HG03139 (cell line): ENCODE results near the gene ZNF146.
"Not testable (repeated sequence)": the region's sequence is repeated elsewhere in the genome, so short reads cannot be mapped to it uniquely, and the experiment has no call there.

Experiments used
- ATAC-seq: cut with Tn5 transposase; IDR thresholded peaks from one replicate; pipeline ENCODE4 v1.9.1; 2021; ENCODE audit not compliant: unreplicated experiment

The ZNF146 gene

GRCh38 chr19:36269295-36269694, 54.4 kb downstream of the ZNF146 start:
- ATAC-seq: not testable (repeated sequence)
